Stimulated activated CD8-positive, alpha-beta memory T cell treated with anti-CD3 and anti-CD28 coated beads, Interleukin-4, amount 100 ng/mL, for 4 hours (primary cell): ENCODE data around the gene RECQL5.

Experiments
- DNase-seq, 2 donors: peaks; one replicate each; pipeline ENCODE4 v3.0.0-alpha.2; 2020; ENCODE audit warnings: low read depth in 2 of 2, low spot score in 1 of 2

Gene RECQL5

GRCh38 chr17:75666959-75667790 lies at the start of gene RECQL5, which contains the start of gene SAP30BP:
RECQL5 (minus strand) TSS chr17:75667154; CDS start chr17:75666557, 597 bp downstream.
SAP30BP (plus strand) TSS chr17:75667338; CDS start chr17:75667373, 35 bp downstream.
- peak; percentile 94 to 96 for DNase-seq

- DNase-seq, result no peak
Observed at GRCh38 chr17:75712446-75712845, 45.5 kb upstream of the RECQL5 start.

- no peak for DNase-seq
Observed at GRCh38 chr17:75707079-75707571, 40.2 kb upstream of the RECQL5 start.

DNA sequence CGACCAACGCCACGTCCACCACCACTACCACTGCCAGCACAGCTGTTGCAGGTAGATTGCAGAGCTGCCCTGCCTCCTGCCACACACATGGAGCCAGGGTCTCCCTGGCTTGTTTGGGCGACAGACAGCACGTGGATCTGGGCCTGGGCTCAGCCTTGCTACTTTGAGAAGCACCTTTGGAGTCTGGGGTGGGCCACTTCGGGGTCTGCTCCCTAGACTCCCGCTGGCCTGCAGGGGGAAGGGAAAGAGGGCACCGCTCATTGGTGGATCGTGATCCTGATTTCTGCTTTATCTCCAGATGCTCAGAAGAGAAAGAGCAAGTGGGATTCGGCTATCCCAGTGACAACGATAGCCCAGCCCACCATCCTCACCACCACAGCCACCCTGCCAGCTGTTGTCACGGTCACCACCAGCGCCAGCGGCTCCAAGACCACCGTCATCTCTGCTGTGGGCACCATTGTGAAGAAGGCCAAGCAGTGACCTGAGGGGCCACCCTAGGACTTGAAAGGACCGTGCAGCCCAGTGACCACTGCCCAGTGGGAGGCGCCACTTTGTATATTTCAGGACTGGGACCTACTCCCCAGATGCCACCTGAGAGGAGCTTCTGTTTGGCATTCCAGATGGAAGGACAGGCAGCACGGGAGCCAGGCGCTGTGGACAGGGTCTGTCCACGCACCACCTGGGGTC lies 39.2 kb upstream of the RECQL5 start:
- no peak for DNase-seq

DNA sequence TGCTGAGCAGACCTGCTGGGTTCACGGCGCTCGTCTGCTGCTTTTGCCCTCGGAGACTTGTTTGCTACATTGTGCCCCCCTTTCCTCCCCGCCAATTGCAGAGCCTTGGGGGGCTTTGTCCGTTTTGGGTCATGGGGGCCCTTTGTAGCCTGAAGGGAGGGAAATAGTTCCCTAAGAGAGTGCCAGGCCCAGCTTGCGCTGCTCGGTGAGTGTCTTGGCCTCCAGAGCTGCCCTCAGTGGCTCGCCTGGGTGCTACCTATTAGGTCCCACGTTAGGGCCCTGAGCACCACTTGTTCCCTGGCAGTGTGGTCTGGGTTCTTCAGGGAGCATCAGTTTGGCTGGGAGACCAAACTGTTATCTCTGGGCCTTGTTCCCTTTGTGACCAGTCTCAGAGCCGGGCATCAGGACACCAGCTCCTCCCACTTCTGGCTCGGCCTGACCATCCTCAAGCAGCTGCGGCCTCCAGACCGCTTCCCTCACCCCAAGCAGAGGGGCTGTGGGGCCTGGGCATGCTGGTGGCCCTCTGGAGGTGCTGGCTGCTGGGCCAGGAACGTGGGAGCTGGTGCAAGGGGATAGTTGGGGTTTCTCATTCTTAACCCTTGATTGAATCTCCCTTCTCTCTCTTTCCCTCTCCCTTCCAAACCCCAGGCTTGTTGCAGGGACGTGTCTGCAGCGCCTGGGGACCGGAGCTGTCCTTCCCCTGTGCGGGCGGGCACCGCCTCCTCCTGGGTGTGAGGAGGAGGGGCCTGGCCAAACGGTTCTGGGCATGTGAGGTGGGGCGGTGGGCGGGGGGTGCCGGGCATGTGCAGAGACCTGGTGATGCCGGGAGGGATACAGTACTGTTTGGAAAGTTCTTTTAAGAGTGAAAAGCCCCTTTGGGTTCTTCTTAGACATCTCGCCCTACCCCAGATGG lies 38.3 kb upstream of the RECQL5 start:
- no peak for DNase-seq

GRCh38 chr17:75703591-75703990 lies 36.6 kb upstream of the RECQL5 start:
- DNase-seq, result no peak

DNA sequence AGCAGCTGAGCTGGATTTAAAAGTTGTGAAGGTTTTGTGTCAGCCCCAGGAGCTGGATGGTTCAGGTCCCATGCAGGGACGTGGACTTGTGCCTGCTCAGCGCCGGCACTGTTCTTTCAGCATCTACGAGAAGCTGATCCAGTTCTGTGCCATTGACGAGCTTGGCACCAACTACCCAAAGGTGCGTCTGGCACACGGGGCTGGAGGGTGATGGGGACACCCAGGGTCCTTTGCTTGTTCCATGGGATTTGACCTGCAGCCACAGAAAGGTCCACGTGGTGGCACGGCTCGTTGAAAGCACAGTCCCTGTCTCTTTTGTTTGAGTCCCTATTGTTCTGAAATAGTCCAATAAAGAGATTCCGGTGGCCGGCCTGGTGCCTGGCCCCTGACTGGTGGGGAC lies 36.2 kb upstream of the RECQL5 start:
- DNase-seq, result no peak

GRCh38 chr17:75701288-75701687 lies 34.3 kb upstream of the RECQL5 start:
- no peak for DNase-seq

- no peak for DNase-seq
Observed at GRCh38 chr17:75698659-75699058, 31.7 kb upstream of the RECQL5 start.

- no peak for DNase-seq
Observed at GRCh38 chr17:75697651-75698291, 30.8 kb upstream of the RECQL5 start.

DNA sequence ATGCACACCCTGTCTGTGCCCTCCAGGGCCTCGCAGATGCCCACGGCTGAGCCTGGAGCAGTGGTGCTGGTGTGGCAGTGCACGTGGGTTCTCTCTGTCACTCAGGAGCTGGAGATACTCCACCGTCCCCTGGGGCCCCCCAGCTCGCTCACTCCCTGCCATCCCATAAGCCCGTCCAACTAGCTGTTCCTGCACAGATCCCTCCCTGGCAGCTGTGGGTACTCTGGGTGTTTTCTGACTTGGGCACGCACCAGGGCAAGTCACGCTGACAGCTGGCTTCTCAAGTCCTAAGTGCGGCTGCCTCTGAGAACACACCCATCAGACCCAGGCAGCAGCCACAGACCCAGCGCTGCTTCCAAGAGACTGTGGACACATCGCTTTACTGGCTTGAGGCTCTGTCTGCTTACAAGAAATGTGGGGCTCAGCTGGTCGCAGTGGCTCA lies 28.9 kb upstream of the RECQL5 start:
- DNase-seq, result no peak

GRCh38 chr17:75695141-75695829 lies 28.3 kb upstream of the RECQL5 start:
- DNase-seq, result no peak

DNA sequence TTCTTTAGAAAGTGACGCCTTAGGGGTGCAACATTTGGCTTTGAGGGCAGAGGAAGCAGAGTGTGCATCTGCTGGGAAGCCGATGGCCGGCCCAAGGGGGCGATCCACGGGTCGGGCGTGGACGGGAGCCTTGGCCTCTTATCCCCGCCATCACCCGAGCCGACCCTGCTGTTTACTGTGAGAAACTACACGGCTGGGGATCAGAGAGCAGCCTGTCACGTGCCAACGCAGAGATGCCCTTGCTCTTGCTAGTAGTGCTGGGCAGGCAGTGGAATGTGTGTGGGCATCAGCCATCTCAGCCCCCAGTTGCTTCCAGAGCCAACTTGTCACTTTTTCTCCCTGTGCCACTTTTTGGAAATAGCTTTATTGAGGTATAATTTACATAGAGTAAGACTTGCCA lies 27.6 kb upstream of the RECQL5 start:
- no peak for DNase-seq

DNA sequence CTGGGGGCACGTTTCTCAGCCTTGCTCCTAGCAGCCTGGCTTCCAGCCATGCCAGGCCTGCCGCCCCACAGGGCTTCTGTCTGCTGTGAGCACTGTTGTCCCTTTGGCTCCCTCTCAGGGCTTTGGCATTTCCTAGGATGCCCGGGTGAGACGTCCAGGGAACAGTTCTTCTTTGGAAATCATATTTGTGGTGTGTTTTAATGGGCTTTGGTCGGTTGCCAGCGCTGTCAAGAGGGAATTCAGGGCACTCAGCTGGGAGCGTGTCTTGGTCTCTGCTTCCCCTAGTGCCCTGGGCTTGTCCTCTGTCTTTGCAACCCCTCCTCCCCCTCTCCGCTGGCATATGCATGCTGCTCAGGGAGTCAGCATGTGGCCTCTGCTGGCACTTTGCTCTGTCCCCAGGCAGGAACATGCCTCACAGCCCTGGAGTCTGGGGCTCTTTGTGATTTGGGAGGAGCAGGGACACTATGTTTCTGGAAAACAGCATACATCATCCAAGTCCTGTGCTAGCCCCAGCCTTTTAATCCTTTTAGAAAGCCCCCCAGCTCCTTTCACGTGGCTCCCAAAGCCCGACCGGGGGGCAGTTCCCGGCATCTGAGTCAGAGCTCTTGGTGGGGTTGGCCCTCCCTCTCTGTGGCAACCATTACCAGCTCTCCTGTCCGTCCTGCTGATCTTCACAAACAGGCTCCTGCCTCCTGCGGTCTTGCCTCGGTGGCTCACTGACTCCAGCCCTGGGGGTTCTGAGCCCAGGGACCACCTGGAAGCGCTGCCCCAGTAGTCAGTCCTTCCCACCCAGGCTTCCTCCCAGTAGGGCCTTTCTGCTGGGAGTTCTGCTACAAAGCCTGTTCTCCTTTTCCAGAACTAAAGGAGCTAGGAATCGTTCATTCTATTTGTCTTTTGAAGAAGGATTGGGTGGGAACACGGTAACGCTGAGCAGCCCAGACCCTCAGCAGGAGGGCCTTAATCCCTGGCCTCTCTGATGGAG lies 26.8 kb upstream of the RECQL5 start:
- DNase-seq, result no peak

DNA sequence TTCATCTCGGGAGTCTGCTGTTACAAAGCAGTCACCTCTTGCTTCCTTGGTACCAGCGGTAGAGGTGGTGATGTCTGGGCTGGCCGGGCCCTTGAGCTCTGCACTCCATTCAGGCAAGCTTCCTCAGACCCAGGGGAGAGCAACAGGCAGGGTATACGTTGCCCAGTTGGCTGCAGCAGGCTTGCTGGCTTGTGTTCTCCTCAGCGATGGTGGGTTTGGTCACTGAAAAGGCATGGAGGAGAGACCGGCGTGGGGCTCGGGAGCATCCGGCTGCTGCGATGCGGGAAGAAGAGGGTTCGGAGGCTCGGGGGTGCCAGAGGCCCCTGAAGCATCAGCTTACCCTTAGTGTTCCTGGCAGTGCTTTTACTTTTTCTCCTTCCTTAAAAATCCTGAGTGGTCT lies 26.0 kb upstream of the RECQL5 start:
- DNase-seq, result no peak

- no peak for DNase-seq
Observed at GRCh38 chr17:75691801-75692626, 25.1 kb upstream of the RECQL5 start.

- DNase-seq, result no peak
Observed at GRCh38 chr17:75691371-75691791, 24.4 kb upstream of the RECQL5 start.

GRCh38 chr17:75689441-75689873 lies 22.5 kb upstream of the RECQL5 start:
- DNase-seq, result no peak
